K562 (cell line): ENCODE measurements around the gene PHTF2. TPM values are rescaled to one million over a fixed set of nuclear protein-coding genes. Genes with fewer than 3 reads are reported as not detected.

Experiments
- BRCA1 ChIP-seq, 2 experiments: fragments of 450-650 bp in 1 of 2; sonication (generic) in 1 of 2; formaldehyde crosslinking in 1 of 2; IDR thresholded peaks; 2 replicates each; pipeline versions ENCODE4 v1.5.0 to v1.6.1; 2017 to 2020; ENCODE audit warnings: mild to moderate bottlenecking in 1 of 2, missing genetic modification reagents in 1 of 2
- CBX1 ChIP-seq: sonication (generic); IDR thresholded peaks from 2 replicates; pipeline ENCODE4 v1.6.1; 2016; ENCODE audit warnings: antibody characterized with exemption, low read depth, mild to moderate bottlenecking
- CREM ChIP-seq: IDR thresholded peaks from 2 replicates; pipeline ENCODE4 v1.6.1; 2014; ENCODE audit warnings: antibody characterized with exemption, low read depth
- DPF2 ChIP-seq: fragments of 450-650 bp; IDR thresholded peaks from 2 replicates; pipeline ENCODE4 v1.6.1; 2016
- ELF1 ChIP-seq: fragments of 200-800 bp; sonication (Bioruptor generic); IDR thresholded peaks from 2 replicates; pipeline ENCODE4 v1.6.1; 2016; ENCODE audit warnings: missing genetic modification characterization, missing compliant biosample characterization
- HSF4 ChIP-seq: fragments of 250-450 bp; sonication (Bioruptor Pico); IDR thresholded peaks from 2 replicates; pipeline ENCODE4 v2.1.2; 2022; ENCODE audit warnings: mild to moderate bottlenecking, moderate library complexity, borderline replicate concordance
- MAFK ChIP-seq: IDR thresholded peaks from 2 replicates; pipeline ENCODE4 v1.6.1; 2011; ENCODE audit warnings: low read length, improper control_type of control experiment
- MYC ChIP-seq, 2 experiments: fragments of 250-450 bp in 1 of 2; sonication (Bioruptor Pico) in 1 of 2; IDR thresholded peaks; 2 replicates each; pipeline versions ENCODE4 v1.5.1 to v1.6.1; 2012 to 2021; ENCODE audit warnings: low read depth in 2 of 2, borderline replicate concordance in 1 of 2, improper control_type of control experiment in 1 of 2, low read length in 1 of 2, mild to moderate bottlenecking in 1 of 2, moderate library complexity in 1 of 2
- NR2F6 ChIP-seq: fragments of 450-650 bp; formaldehyde crosslinking; IDR thresholded peaks from 2 replicates; pipeline ENCODE4 v1.4.0; 2020; ENCODE audit warnings: mild to moderate bottlenecking
- RBM17 ChIP-seq: fragments of 200-400 bp; formaldehyde crosslinking; IDR thresholded peaks from 2 replicates; pipeline ENCODE4 v1.6.1; 2017; ENCODE audit warnings: low read depth, mild to moderate bottlenecking, low read length, borderline replicate concordance
- TOE1 ChIP-seq, 2 experiments: fragments of 450-650 bp in 1 of 2; sonication (generic) in 1 of 2; formaldehyde crosslinking in 1 of 2; IDR thresholded peaks; 2 replicates each; pipeline versions ENCODE4 v1.7.1 to v1.8.0; 2016 to 2022; ENCODE audit warnings: borderline replicate concordance in 2 of 2, mild to moderate bottlenecking in 2 of 2, antibody characterized with exemption in 1 of 2, inconsistent platforms in 1 of 2, low read depth in 1 of 2, missing genetic modification reagents in 1 of 2, moderate library complexity in 1 of 2
- ZNF224 ChIP-seq: sonication (generic); formaldehyde crosslinking; IDR thresholded peaks from 2 replicates; pipeline ENCODE4 v1.8.0; 2022; ENCODE audit warnings: mild to moderate bottlenecking, missing genetic modification reagents
- ZNF79 ChIP-seq: fragments of 250-450 bp; sonication (Bioruptor Pico); IDR thresholded peaks from 2 replicates; pipeline ENCODE4 v1.4.0; 2020; ENCODE audit warnings: low read depth, mild to moderate bottlenecking, moderate library complexity
- polyA plus RNA-seq, 8 experiments: library from polyadenylated mRNA; depleted of rRNA in 4 of 8; stranded (reverse) in 5 of 8; unstranded in 3 of 8; fragments of >200 nt; fragmentation: Nextera tagmentation in 2 of 8; fragmentation: Illumina TruSeq in 1 of 8; extraction: Ambion mirVana in 2 of 8; extraction: Trizol in 1 of 8; gene quantifications; 2 replicates each; pipeline versions ENCODE4 v1.2.1 to v1.2.3, GENCODE V29; 2011 to 2014; ENCODE audit warnings: inconsistent platforms in 1 of 8, missing spikeins in 1 of 8
- total RNA-seq, 7 experiments: library from RNA; depleted of rRNA in 6 of 7; stranded (reverse); fragments of >200 nt in 6 of 7; fragmentation: Illumina TruSeq in 2 of 7; extraction: Trizol in 2 of 7; gene quantifications; 2 replicates each; pipeline versions ENCODE4 v1.2.1 to v1.2.3, GENCODE V29; 2011 to 2021; ENCODE audit warnings: low replicate concordance in 1 of 7
- TF ChIP-seq, protein P1 (sequence below): fragments of 150-350 bp; IDR thresholded peaks from 2 replicates; pipeline ENCODE4 v1.6.1; 2014; ENCODE audit warnings: low read depth, mild to moderate bottlenecking, low read length, borderline replicate concordance
- TF ChIP-seq, protein P2 (sequence below): sonication (generic); IDR thresholded peaks from 2 replicates; pipeline ENCODE4 v1.6.1; 2016
- TF ChIP-seq, protein P3 (sequence below), 3 experiments: IDR thresholded peaks in 2 of 3; conservative IDR thresholded peaks in 1 of 3; 2 replicates each; pipeline ENCODE4 v1.5.1; 2011 to 2012; ENCODE audit warnings: low read length in 3 of 3, mild to moderate bottlenecking in 3 of 3, control low read depth in 2 of 3, improper control_type of control experiment in 1 of 3, inconsistent platforms in 1 of 3, low read depth in 1 of 3, mixed read lengths in 1 of 3, moderate library complexity in 1 of 3; ENCODE audit not compliant: insufficient read depth in 2 of 3
- TF ChIP-seq, protein P4 (sequence below): sonication (generic); formaldehyde crosslinking; IDR thresholded peaks from 2 replicates; pipeline ENCODE4 v1.8.1; 2022; ENCODE audit warnings: missing genetic modification reagents
- TF ChIP-seq, protein P5 (sequence below): sonication (generic); formaldehyde crosslinking; IDR thresholded peaks from 2 replicates; pipeline ENCODE4 v1.4.0; 2020; ENCODE audit warnings: mild to moderate bottlenecking, missing genetic modification reagents

The PHTF2 gene
- total and polyA plus RNA-seq, 9 of the 15 experiments (the other 6 are each of a cell fraction or from before 2014, with no cell fraction given), result 17.9 to 43.6 (median 25.4) TPM

DNA sequence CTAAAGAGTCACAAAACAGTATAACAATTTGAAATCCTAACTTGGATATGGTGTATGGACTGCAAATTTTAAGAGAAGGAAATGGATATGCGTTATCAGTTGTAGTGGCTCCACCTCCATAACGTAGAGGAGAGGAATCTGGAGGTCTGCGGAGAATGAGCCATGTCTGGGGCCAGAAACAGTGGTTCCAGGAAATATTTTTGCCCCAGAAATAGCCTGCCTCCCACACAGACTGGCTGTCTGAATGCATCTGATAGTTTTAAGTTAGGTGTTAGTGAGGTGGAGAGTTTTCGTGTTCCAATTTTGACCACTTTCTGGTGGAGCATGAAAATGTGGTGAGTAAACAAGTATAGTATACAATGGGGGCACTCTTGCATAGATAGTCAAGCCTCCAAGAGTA lies 1.6 kb downstream of the PHTF2 start (continued):
- TF ChIP-seq, protein P1, sequence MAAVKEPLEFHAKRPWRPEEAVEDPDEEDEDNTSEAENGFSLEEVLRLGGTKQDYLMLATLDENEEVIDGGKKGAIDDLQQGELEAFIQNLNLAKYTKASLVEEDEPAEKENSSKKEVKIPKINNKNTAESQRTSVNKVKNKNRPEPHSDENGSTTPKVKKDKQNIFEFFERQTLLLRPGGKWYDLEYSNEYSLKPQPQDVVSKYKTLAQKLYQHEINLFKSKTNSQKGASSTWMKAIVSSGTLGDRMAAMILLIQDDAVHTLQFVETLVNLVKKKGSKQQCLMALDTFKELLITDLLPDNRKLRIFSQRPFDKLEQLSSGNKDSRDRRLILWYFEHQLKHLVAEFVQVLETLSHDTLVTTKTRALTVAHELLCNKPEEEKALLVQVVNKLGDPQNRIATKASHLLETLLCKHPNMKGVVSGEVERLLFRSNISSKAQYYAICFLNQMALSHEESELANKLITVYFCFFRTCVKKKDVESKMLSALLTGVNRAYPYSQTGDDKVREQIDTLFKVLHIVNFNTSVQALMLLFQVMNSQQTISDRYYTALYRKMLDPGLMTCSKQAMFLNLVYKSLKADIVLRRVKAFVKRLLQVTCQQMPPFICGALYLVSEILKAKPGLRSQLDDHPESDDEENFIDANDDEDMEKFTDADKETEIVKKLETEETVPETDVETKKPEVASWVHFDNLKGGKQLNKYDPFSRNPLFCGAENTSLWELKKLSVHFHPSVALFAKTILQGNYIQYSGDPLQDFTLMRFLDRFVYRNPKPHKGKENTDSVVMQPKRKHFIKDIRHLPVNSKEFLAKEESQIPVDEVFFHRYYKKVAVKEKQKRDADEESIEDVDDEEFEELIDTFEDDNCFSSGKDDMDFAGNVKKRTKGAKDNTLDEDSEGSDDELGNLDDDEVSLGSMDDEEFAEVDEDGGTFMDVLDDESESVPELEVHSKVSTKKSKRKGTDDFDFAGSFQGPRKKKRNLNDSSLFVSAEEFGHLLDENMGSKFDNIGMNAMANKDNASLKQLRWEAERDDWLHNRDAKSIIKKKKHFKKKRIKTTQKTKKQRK, result no peak
- TF ChIP-seq MAFK, result no peak
- TF ChIP-seq, protein P2, sequence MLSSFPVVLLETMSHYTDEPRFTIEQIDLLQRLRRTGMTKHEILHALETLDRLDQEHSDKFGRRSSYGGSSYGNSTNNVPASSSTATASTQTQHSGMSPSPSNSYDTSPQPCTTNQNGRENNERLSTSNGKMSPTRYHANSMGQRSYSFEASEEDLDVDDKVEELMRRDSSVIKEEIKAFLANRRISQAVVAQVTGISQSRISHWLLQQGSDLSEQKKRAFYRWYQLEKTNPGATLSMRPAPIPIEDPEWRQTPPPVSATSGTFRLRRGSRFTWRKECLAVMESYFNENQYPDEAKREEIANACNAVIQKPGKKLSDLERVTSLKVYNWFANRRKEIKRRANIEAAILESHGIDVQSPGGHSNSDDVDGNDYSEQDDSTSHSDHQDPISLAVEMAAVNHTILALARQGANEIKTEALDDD, result peak; percentile 74; the same call in 1 of the 2 replicates
- TF ChIP-seq, protein P3, sequence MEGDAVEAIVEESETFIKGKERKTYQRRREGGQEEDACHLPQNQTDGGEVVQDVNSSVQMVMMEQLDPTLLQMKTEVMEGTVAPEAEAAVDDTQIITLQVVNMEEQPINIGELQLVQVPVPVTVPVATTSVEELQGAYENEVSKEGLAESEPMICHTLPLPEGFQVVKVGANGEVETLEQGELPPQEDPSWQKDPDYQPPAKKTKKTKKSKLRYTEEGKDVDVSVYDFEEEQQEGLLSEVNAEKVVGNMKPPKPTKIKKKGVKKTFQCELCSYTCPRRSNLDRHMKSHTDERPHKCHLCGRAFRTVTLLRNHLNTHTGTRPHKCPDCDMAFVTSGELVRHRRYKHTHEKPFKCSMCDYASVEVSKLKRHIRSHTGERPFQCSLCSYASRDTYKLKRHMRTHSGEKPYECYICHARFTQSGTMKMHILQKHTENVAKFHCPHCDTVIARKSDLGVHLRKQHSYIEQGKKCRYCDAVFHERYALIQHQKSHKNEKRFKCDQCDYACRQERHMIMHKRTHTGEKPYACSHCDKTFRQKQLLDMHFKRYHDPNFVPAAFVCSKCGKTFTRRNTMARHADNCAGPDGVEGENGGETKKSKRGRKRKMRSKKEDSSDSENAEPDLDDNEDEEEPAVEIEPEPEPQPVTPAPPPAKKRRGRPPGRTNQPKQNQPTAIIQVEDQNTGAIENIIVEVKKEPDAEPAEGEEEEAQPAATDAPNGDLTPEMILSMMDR (IDR thresholded peaks at IDR 0.05 in 2 of 3, conservative IDR thresholded peaks at IDR 0.05 in 1 of 3; ENCODE audit: insufficient read depth in 2 of 3, low read depth in 1 of 3, low read length in 3 of 3), result no peak
- no peak for TF ChIP-seq HSF4 (CRISPR knock-in tag)
- peak; percentile 75 for TF ChIP-seq DPF2
- TF ChIP-seq CREM, result peak; percentile 57
- no peak for TF ChIP-seq NR2F6 (CRISPR knock-in tag)
- TF ChIP-seq BRCA1 (IDR thresholded peaks at IDR 0.05), result no peak
- no peak for TF ChIP-seq BRCA1 (CRISPR knock-in tag; IDR thresholded peaks at IDR 0.05)
- TF ChIP-seq ZNF79 (CRISPR knock-in tag), result no peak
- TF ChIP-seq RBM17, result no peak
- TF ChIP-seq ZNF224 (CRISPR knock-in tag), result no peak
- peak; percentile 31; the same call in 1 of the 2 replicates for TF ChIP-seq MYC (IDR thresholded peaks at IDR 0.05; ENCODE audit: low read depth, low read length)
- TF ChIP-seq MYC (CRISPR knock-in tag; IDR thresholded peaks at IDR 0.05; ENCODE audit: borderline replicate concordance, low read depth), result no peak
- TF ChIP-seq, protein P4, sequence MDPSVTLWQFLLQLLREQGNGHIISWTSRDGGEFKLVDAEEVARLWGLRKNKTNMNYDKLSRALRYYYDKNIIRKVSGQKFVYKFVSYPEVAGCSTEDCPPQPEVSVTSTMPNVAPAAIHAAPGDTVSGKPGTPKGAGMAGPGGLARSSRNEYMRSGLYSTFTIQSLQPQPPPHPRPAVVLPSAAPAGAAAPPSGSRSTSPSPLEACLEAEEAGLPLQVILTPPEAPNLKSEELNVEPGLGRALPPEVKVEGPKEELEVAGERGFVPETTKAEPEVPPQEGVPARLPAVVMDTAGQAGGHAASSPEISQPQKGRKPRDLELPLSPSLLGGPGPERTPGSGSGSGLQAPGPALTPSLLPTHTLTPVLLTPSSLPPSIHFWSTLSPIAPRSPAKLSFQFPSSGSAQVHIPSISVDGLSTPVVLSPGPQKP (CRISPR knock-in tag), result no peak
- no peak for TF ChIP-seq TOE1 (IDR thresholded peaks at IDR 0.05; ENCODE audit: borderline replicate concordance)
- TF ChIP-seq TOE1 (CRISPR knock-in tag; IDR thresholded peaks at IDR 0.05; ENCODE audit: borderline replicate concordance, low read depth), result no peak
- TF ChIP-seq CBX1, result no peak
- TF ChIP-seq, protein P5, sequence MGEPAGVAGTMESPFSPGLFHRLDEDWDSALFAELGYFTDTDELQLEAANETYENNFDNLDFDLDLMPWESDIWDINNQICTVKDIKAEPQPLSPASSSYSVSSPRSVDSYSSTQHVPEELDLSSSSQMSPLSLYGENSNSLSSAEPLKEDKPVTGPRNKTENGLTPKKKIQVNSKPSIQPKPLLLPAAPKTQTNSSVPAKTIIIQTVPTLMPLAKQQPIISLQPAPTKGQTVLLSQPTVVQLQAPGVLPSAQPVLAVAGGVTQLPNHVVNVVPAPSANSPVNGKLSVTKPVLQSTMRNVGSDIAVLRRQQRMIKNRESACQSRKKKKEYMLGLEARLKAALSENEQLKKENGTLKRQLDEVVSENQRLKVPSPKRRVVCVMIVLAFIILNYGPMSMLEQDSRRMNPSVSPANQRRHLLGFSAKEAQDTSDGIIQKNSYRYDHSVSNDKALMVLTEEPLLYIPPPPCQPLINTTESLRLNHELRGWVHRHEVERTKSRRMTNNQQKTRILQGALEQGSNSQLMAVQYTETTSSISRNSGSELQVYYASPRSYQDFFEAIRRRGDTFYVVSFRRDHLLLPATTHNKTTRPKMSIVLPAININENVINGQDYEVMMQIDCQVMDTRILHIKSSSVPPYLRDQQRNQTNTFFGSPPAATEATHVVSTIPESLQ (CRISPR knock-in tag), result no peak
- TF ChIP-seq ELF1, result no peak
